Right cardiac atrium (tissue), 5 donors: Measurements from ENCODE around the gene TSPAN5. TPM values are rescaled to one million over a fixed set of nuclear protein-coding genes. Genes with fewer than 3 reads are reported as not detected.

Experiments
- ATAC-seq, 2 donors: fragments of 200-7000 bp; cut with Tn5 transposase; one replicate each; pipeline versions ENCODE4 v1.8.0 to v1.9.1; 2020; ENCODE audit warnings: moderate library complexity in 2 of 2, mild to moderate bottlenecking in 1 of 2
- DNase-seq, 3 donors: peaks; one replicate each; pipeline ENCODE4 v3.0.0-alpha.2; 2020
- H3K27ac ChIP-seq: one replicate; pipeline ENCODE4 v1.5.1; 2013; ENCODE audit warnings: mild to moderate bottlenecking, low read length, control low read depth, moderate library complexity
- H3K27me3 ChIP-seq: one replicate; pipeline ENCODE4 v1.6.1; 2013; ENCODE audit not compliant: control insufficient read depth, insufficient read depth
- H3K4me1 ChIP-seq: one replicate; pipeline ENCODE4 v1.6.1; 2013; ENCODE audit warnings: low read length; ENCODE audit not compliant: control insufficient read depth, insufficient read depth
- H3K4me3 ChIP-seq: one replicate; pipeline ENCODE4 v1.5.1; 2013; ENCODE audit warnings: low read length, control low read depth
- H3K9me3 ChIP-seq: one replicate; pipeline ENCODE4 v1.6.1; 2013; ENCODE audit warnings: low read length; ENCODE audit not compliant: control insufficient read depth
- WGBS: extraction: QIAGEN DNeasy Blood & Tissue Kit; methylation state at CpG from one replicate; pipeline ENCODE4 v1.1.7; 2013; 5-methylcytosine and 5-hydroxymethylcytosine counted together
- intact Hi-C, 4 donors: fragments of 100-400 bp; cut with DNase I; formaldehyde crosslinking; loops; one replicate each; pipeline versions ENCODE4 v1.11.0 to v1.14.0; 2022 to 2023
- polyA plus RNA-seq: library from polyadenylated mRNA; stranded (reverse); fragments of 200-250 nt; gene quantifications from one replicate; pipeline ENCODE4 v1.2.3, GENCODE V29; 2013
- total RNA-seq, 4 donors: library from RNA; stranded (reverse); fragmentation: NEBNext Ultra II Directional; extraction: Animal tissue kit (Norgen Biotek cat#: 25700); gene quantifications; one replicate each; pipeline ENCODE4 v1.2.1, GENCODE V29; 2021
- donor health status: healthy with polysubstance abuse.
- donor health status: DM: no; HTN: yes; CAD: no.
- donor health status: DM: no; HTN: no; CAD: no.
- donor health status: DM: no; HTN: yes; CAD: no; lungs with severe emphysema.
- donor health status: DM: yes; HTN: yes; CAD: no.

Gene TSPAN5
- total and polyA plus RNA-seq, 5 donors, result 1.2 to 2.5 (median 2.1) TPM

DNA sequence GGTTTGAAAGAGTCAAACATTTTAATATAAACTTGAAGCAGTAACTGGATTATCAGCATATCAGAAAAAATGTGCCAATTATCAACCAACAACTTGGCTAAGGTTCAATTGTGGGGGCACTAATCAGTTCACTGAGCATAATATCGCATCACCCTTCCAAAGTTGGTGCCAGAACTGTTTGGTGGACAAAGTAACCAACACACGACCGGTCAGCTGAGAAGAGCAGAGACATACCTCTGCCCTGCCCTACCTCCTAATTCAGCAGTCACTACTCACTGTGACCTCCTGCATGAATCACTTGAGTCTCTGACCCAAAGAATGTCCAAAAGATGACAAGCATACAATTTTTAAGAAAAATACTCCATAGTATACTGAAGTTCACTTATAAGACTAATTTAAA, 53.2 kb downstream of the TSPAN5 start:
- DNase-seq, result no peak
- WGBS, result 82% methylated on average over 3 of the region's 3 CpGs
- no peak overlapping the region for H3K4me3 ChIP-seq
- H3K9me3 ChIP-seq, result no peaks in the 10 kb centered on the region
- H3K27me3 ChIP-seq, result no peaks in the 10 kb centered on the region
- no peak overlapping the region for H3K27ac ChIP-seq
- intact Hi-C loops, result no loop called here
- H3K4me1 ChIP-seq, result no peaks in the 10 kb centered on the region
- ATAC-seq, result no peak

DNA sequence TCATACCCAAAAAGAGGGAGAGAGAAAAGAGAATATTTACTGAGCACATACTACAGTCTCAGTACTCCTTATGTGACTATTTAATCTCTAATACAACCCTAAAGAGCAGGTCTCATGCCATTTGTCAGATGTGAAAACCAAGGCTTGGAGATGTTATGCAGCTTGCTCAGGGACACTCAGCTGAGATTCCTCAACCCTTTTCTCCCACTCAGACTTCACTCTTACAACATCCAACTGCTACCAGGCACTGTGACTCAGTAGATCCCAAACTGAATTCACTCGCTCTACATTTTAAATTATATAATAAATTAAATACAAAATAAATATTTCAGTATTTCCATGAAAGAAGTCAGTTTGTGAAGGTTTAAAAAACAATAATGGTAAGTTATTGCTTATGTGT, 53.7 kb downstream of the TSPAN5 start:
- Histone ChIP-seq H3K4me1 (no peaks in the 10 kb centered on the region), H3K4me3 (no peak overlapping the region), H3K9me3 (no peaks in the 10 kb centered on the region), H3K27me3 (no peaks in the 10 kb centered on the region), H3K27ac (no peak overlapping the region)
- ATAC-seq (no peak), DNase-seq (no peak)
- intact Hi-C loops, result no loop called here
- WGBS, result 100% methylated on average over 1 of the region's 1 CpG

DNA sequence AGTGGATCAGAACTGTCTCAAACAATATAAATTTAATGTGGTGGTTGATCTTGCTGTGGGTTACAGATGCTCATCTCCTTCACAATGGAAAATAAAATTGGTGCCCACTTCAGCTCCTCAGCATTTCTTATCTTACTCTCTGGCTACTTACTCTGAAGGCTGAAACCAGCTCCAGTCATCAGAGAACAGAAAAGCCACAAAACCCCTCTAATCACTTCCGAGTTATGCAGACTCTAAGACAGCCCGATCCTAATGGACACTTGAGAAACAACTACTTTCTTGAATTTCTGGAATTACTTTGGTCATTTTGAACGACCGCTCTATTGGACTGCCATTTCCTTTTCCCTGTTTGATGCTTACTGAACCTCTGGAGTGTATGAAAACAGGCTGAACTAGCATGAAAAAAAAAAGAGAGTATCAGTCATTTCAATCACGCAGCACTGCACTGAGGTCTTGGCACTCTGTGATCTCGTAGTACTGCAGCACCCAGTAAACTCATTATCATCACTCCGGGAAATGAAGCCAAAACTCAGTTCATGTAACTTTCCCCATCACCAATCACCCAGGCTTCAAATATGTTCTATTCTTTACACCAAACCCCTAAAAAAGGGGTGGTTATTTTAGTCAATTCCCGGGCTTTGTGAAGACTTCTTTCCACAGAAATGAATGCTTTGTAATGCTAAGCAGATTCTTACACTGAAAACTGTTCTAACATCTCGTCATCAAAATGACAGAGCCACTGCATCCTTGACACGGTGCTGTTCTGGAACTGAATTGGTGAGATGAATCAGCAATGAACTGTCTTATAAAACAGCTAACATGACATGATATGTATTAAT, 54.5 kb downstream of the TSPAN5 start:
- H3K4me1 ChIP-seq, result no peaks in the 10 kb centered on the region
- no peak overlapping the region for H3K4me3 ChIP-seq
- no peak overlapping the region for H3K27ac ChIP-seq
- WGBS, result 56% methylated on average over 10 of the region's 10 CpGs
- H3K9me3 ChIP-seq, result no peaks in the 10 kb centered on the region
- H3K27me3 ChIP-seq, result no peaks in the 10 kb centered on the region
- no peak for DNase-seq
- intact Hi-C loops, result no loop called here
- ATAC-seq, result no peak

DNA sequence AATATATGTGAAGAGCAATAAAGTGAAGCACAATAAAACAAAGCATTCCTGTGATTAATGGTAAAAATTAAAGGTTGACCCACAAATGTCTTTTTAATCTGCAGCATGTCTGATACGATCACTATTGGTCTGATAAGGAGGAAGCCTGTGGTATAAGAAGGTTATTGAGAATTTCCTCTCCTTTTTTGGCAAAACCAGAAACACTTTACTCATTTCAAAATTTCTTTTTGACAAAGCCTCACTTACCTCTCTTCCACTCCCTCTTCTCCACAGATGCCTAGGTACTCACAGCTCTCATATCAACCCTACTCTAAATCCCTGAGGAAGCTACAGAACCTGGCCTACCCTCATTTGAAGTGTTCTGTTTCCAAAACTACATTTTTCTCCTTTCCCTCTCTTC, 56.1 kb downstream of the TSPAN5 start:
- Histone ChIP-seq H3K27me3 (no peaks in the 10 kb centered on the region), H3K9me3 (no peaks in the 10 kb centered on the region), H3K27ac (no peak overlapping the region), H3K4me3 (no peak overlapping the region), H3K4me1 (no peaks in the 10 kb centered on the region)
- WGBS, result 87% methylated on average over 1 of the region's 1 CpG
- intact Hi-C loops, result no loop called here
- no peak for DNase-seq
- ATAC-seq, result no peak

DNA sequence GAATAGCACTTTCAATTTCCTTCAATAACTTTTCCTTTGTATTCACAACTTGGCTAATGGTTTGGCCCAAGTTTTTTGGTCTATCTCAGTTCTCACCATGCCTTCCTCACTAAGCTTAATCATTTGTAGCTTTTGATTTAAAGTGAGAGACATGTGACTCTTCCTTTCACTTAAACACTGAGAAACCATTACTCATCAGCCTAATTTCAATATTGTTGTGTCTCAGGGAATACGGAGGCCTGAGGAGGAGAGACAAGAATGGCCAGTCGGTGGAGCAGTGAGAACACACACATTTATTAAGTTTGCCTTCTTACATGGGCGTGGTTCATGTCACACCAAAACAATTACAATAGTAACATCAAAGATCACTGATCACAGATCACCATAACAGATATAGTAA, 56.7 kb downstream of the TSPAN5 start:
- 83% methylated on average over 3 of the region's 3 CpGs for WGBS
- ATAC-seq, result no peak

DNA sequence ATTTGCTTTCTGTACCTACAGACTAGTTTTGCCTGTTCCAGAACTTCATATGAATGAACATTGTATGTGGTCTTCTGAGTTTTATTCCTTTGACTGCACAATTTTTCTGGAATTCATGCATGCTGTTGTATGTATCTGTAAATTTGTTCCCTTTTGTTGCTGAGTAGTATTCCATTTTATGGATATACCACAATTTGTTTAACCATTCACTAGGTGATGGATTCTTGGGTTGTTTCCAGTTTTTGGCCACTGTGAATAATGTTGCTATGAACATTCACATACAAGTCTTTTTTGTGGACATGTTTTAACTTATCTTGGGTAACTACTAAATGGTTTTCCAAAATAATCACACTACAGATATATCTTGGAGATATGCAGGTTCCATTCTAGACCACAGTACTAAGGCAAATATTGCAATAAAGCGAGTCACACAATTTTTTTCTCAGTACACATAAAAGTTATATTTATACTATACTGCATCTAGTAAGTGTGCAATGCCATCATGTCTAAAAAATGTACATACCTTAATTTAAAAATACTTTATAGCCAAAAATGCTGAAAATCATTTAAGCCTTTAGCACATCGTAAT, 58.7 kb downstream of the TSPAN5 start:
- H3K4me3 ChIP-seq, result no peak overlapping the region
- no peak overlapping the region for H3K27ac ChIP-seq
- intact Hi-C loops, result no loop called here
- no peaks in the 10 kb centered on the region for H3K4me1 ChIP-seq
- no peak for DNase-seq
- no peak for ATAC-seq
- no peaks in the 10 kb centered on the region for H3K9me3 ChIP-seq
- 64% methylated on average over 2 of the region's 2 CpGs for WGBS
- H3K27me3 ChIP-seq, result no peaks in the 10 kb centered on the region

More for the DNA sequence above, 56.7 kb downstream of the TSPAN5 start:
- no peaks in the 10 kb centered on the region for H3K4me1 ChIP-seq
- no peak overlapping the region for H3K4me3 ChIP-seq
- H3K27me3 ChIP-seq, result no peaks in the 10 kb centered on the region
- no peak overlapping the region for H3K27ac ChIP-seq
- DNase-seq, result no peak
- H3K9me3 ChIP-seq, result no peaks in the 10 kb centered on the region
- intact Hi-C loops, result no loop called here

DNA sequence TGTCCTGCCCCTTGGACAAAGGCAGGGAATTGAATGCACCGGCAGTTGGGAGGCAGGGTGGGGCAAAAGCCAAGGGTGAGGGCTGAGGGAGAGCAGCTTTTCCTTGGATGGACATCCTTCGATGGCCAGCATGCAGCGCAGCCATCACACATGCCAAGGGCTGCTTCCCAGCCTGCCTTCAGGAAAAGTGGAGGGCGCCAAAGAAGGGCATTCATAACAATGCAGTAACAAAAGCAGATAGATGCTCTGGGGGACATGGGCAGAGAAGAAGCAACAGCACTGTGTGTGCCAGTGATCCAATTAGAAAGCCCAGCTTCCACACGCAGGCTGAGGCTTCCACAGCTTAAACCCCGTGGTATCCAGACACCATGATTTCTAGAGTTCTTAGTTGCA, 71.5 kb downstream of the TSPAN5 start:
- H3K4me3 ChIP-seq, result no peak overlapping the region
- H3K4me1 ChIP-seq, result no peaks in the 10 kb centered on the region
- intact Hi-C loops, result no loop called here
- ATAC-seq (peak in 1 of 2 donors; percentile 25), DNase-seq (peak in 1 of 3 donors; percentile 46)
- H3K9me3 ChIP-seq, result no peaks in the 10 kb centered on the region
- H3K27ac ChIP-seq, result no peak overlapping the region
- WGBS, result 65% methylated on average over 6 of the region's 6 CpGs
- H3K27me3 ChIP-seq, result no peaks in the 10 kb centered on the region

DNA sequence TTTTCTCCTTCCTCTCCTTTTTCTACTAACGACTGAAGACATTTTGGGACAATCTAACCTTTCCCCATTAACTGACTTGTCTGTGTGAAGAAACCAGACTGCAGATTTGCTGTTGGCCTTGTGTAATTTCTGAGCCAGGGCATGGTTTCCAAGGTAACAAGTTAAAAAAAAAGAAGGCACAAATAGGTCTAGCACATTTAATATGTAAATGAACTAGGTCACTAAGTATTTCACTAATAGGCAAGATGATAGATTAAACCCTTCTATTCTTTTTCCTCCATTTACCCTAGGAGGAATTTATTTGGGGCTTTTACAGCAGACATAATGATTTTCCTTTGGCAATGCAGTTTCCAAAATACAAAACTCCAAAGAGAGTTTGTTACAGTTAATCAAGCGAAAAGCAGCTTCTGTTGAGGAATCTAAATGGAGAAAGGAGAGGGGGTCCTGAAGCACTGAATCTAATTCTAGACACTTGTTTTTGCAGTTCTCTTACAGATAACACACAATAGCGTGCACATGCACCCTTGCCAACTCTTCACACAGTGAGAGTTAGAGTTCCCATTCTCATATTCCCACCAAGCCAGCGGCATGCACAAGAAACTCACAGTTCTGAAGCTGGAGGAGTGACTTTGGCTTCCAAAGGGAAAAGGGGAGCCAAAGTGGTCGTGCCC, 72.0 kb downstream of the TSPAN5 start:
- no peak overlapping the region for H3K4me3 ChIP-seq
- no peak for ATAC-seq
- no peaks in the 10 kb centered on the region for H3K4me1 ChIP-seq
- no peak for DNase-seq
- intact Hi-C loops, result no loop called here
- no peaks in the 10 kb centered on the region for H3K9me3 ChIP-seq
- no peaks in the 10 kb centered on the region for H3K27me3 ChIP-seq
- WGBS, result 49% methylated on average over 5 of the region's 5 CpGs
- no peak overlapping the region for H3K27ac ChIP-seq

DNA sequence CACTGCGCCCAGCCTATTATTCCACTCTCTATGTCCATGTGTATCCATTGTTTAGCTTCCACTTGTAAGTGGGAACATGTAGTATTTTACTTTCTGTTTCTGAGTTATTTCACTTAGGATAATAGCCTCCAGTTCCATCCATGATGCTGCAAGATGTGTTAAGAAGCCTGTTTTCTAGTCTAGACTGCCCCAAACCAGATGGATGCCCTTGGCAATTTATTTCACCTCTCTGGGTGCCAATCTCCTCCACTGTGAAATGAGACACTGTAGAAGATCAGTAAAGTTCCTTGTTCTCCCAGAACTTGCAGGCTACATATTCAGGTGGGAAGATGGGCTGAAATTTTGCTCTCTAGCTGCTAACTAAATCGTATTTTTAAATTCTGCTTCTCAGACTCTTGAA, 72.8 kb downstream of the TSPAN5 start:
- ATAC-seq (no peak), DNase-seq (no peak)
- intact Hi-C loops, result no loop called here
- WGBS, result 85% methylated on average over 2 of the region's 2 CpGs
- no peak overlapping the region for H3K27ac ChIP-seq
- no peaks in the 10 kb centered on the region for H3K9me3 ChIP-seq
- no peaks in the 10 kb centered on the region for H3K4me1 ChIP-seq
- no peak overlapping the region for H3K4me3 ChIP-seq
- H3K27me3 ChIP-seq, result no peaks in the 10 kb centered on the region

DNA sequence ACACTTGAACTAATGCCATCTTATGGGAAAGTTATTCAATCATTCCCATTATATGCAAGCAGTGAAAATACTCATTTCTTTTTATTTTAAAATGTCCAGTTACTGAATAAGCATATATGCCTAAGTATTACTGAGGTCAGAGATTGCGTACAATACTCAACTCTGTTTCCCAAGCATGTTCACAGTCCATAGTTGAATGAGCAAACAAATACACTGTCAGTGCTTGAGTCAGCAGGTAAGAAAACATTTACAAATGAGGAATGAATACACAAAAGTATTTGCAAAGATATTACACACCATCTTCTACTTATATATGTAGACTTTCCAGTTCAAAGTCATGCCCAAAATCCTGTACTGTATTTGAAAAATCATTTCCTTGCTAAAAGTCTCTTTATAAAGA, 74.1 kb downstream of the TSPAN5 start:
- peaks cover 2% of the 10 kb centered on the region for H3K4me1 ChIP-seq
- 99% methylated on average over 1 of the region's 1 CpG for WGBS
- intact Hi-C loops, result no loop called here
- H3K9me3 ChIP-seq, result no peaks in the 10 kb centered on the region
- H3K27ac ChIP-seq, result no peak overlapping the region
- H3K4me3 ChIP-seq, result no peak overlapping the region
- ATAC-seq, result no peak
- no peaks in the 10 kb centered on the region for H3K27me3 ChIP-seq
- no peak for DNase-seq

DNA sequence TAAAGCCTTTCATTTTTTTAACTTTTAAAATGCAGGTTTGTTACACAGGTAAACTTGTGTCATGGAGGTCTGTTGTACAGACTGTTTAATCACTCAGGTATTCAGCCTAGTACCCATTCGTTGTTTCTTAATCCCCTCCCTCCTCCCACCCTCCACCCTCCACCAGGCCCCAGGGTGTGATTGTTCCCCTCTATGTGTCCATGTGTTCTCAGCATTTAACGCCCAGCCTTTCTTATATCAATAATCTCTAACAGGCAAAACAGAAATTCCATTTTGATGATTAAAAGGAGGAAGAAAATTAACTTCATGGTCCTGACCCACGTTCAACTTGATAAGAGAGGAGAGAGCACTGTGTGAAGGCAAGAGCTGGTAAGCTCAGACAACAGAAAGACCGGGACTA, 75.1 kb downstream of the TSPAN5 start:
- Histone ChIP-seq H3K27ac (no peak overlapping the region), H3K4me3 (no peak overlapping the region), H3K4me1 (peaks cover 2% of the 10 kb centered on the region), H3K9me3 (no peaks in the 10 kb centered on the region), H3K27me3 (no peaks in the 10 kb centered on the region)
- ATAC-seq, result no peak
- intact Hi-C loops, result no loop called here
- WGBS, result 60% methylated on average over 4 of the region's 4 CpGs
- DNase-seq, result no peak
